Stimulated activated memory B cell treated with anti-CD40 and anti-IgM and Interleukin-4, amounts not matched to agents 10 μg/mL and 1 μg/mL and 100 μg/mL, for 72 hours (primary cell): ENCODE measurements around the gene TAS2R60.

Source experiments
- ATAC-seq: fragments of 150-1000 bp; cut with Tn5 transposase; 2 replicates; pipeline ENCODE4 v1.10.0; 2021
- H3K27ac Mint-ChIP-seq: one replicate; pipeline ENCODE4 v1.8.0; 2022; ENCODE audit warnings: mild to moderate bottlenecking, mixed read lengths
- H3K27me3 Mint-ChIP-seq: one replicate; pipeline ENCODE4 v1.8.0; 2022; ENCODE audit warnings: mixed read lengths
- H3K36me3 Mint-ChIP-seq: one replicate; pipeline ENCODE4 v1.8.0; 2022; ENCODE audit warnings: mixed read lengths
- H3K4me1 Mint-ChIP-seq: one replicate; pipeline ENCODE4 v1.8.0; 2022; ENCODE audit warnings: mixed read lengths
- H3K4me3 Mint-ChIP-seq: one replicate; pipeline ENCODE4 v1.8.0; 2022; ENCODE audit warnings: mild to moderate bottlenecking, moderate library complexity, mixed read lengths
- H3K9me3 Mint-ChIP-seq: one replicate; pipeline ENCODE4 v1.8.0; 2022; ENCODE audit warnings: mixed read lengths

The TAS2R60 gene

GRCh38 chr7:143493751-143494150, 50.5 kb downstream of the TAS2R60 start:
- Mint-ChIP-seq H3K9me3 (no peaks in the 10 kb centered on the region), H3K27me3 (peaks cover 16% of the 10 kb centered on the region), H3K27ac (no peak overlapping the region), H3K36me3 (no peaks in the 10 kb centered on the region), H3K4me3 (no peak overlapping the region), H3K4me1 (peaks cover 7% of the 10 kb centered on the region)
- ATAC-seq = no peak
